ENCODE results near the gene ZGPAT. TPM values are rescaled to one million over a fixed set of nuclear protein-coding genes. Genes with fewer than 3 reads are reported as not detected.
"Not testable (repeated sequence)": the region's sequence is repeated elsewhere in the genome, so short reads cannot be mapped to it uniquely, and the experiment has no call there.

ZGPAT gene
- polyA plus RNA-seq, 12 donors: 10.3 to 44.2 (median 12.0) TPM; not detected in 1

- no peak for DNase-seq
Observed at GRCh38 chr20:63756648-63756991, 48.8 kb downstream of the ZGPAT start.

- no peak for DNase-seq
Observed at GRCh38 chr20:63758152-63758551, 50.3 kb downstream of the ZGPAT start.

GRCh38 chr20:63759377-63759901 is 51.6 kb downstream of the ZGPAT start:
- no peak for DNase-seq

- DNase-seq: no peak
Observed at GRCh38 chr20:63765082-63765873, 57.4 kb downstream of the ZGPAT start.

- DNase-seq: no peak
Observed at GRCh38 chr20:63765902-63766301, 58.1 kb downstream of the ZGPAT start.

- no peak for DNase-seq
Observed at GRCh38 chr20:63766695-63767426, 59.0 kb downstream of the ZGPAT start.

GRCh38 chr20:63767456-63767855 is 59.6 kb downstream of the ZGPAT start:
- no peak for DNase-seq

GRCh38 chr20:63767886-63768285 is 60.0 kb downstream of the ZGPAT start:
- DNase-seq: no peak

GRCh38 chr20:63768591-63769515 is 61.0 kb downstream of the ZGPAT start:
- DNase-seq: no peak

- DNase-seq: no peak
Observed at GRCh38 chr20:63769891-63770474, 62.1 kb downstream of the ZGPAT start.

GRCh38 chr20:63771046-63771707 is 63.3 kb downstream of the ZGPAT start:
- no peak for DNase-seq

GRCh38 chr20:63772781-63773518 is 65.1 kb downstream of the ZGPAT start:
- DNase-seq: no peak

GRCh38 chr20:63773571-63774241 is 65.9 kb downstream of the ZGPAT start:
- DNase-seq: no peak

GRCh38 chr20:63774306-63774705 is 66.5 kb downstream of the ZGPAT start:
- DNase-seq: no peak

GRCh38 chr20:63775096-63775978 is 67.5 kb downstream of the ZGPAT start:
- DNase-seq: peak; percentile 66

- DNase-seq: not testable (repeated sequence)
Observed at GRCh38 chr20:63776875-63777274, 69.0 kb downstream of the ZGPAT start.

GRCh38 chr20:63777614-63778013 is 69.8 kb downstream of the ZGPAT start:
- no peak for DNase-seq

GRCh38 chr20:63778034-63778752 is 70.4 kb downstream of the ZGPAT start:
- no peak for DNase-seq
